ENCODE results near the gene NFKBIL1.

NFKBIL1 gene

GRCh38 chr6:31535538-31536324 is 11.7 kb upstream of the NFKBIL1 start:
- DNase-seq, result no peak

GRCh38 chr6:31538805-31539400 is 8.5 kb upstream of the NFKBIL1 start:
- no peak for DNase-seq

- no peak for DNase-seq
Measured at GRCh38 chr6:31540640-31541039, 6.8 kb upstream of the NFKBIL1 start.

GRCh38 chr6:31541059-31541657 is 6.2 kb upstream of the NFKBIL1 start:
- peak; percentile 72 for DNase-seq

- peak; percentile 93 for DNase-seq
Measured at GRCh38 chr6:31541658-31542521, 5.5 kb upstream of the NFKBIL1 start, which contains the start of gene DDX39B. Gene DDX39B, minus strand, starts transcription at chr6:31542003. Its CDS starts 1,471 bp downstream, at chr6:31540532.

DNA sequence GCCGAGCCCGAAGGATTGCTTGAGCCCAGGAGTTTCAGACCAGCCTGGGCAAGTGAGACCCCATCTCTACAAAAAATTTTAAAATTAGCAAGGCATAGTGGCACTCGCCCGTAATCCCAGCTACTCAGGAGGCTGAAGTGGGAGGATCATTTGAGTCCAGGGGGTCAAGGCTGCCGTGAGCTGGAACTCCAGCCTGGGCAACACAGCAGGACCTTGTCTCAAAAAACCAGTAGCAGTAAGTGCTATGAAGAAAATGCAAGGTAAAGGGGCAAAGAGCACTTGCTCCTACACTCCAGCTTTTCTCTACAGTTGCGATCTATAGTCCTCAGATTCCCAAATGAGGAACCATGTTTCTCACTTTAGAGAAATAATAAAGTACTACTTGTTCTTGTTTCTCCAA is 3.8 kb upstream of the NFKBIL1 start:
- DNase-seq, result no peak

DNA sequence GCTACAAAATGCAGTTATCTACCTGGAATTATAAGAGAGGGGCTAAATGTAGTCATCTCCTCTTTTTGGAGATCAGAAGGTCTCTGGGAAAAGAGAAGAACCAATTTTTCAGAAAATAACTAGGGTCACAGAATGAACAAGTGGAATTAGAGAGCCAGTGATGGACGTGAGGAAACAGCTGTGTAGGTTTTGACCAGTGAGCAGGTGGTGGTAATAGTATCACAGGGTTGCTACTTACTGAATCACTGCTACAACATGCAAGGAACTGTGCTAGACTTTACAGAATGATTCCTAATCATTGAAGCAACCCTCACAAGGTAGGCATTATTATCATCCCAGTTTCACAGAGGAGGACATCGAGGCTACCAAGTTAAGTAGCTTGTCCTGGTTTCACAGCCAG is 2.7 kb upstream of the NFKBIL1 start:
- no peak for DNase-seq

DNA sequence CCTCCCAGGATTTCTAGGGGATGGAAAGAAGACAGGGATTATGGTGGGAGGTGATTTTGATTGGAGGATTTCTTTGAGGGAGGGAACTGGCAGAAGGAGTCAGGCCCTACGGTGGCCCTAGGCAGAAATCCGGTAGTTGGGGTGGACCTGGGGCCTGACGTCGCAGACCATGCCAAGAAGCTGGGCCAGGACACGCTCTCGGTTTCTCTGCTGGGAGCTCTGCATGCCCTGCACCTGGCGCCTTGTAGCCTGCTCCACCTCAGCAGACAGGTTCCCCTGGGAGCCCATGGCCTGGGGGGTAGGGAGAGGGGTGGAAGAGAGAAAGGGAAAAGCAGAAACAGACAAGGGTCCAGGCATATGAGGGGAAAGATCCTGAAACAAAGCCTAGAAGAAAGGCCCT is 2.1 kb upstream of the NFKBIL1 start:
- DNase-seq, result no peak

GRCh38 chr6:31546339-31546957 is 960 bp upstream of the NFKBIL1 start, which contains the start of gene ATP6V1G2:
Gene ATP6V1G2, minus strand, starts transcription at chr6:31546608. Its CDS starts 49 bp downstream, at chr6:31546559.
- DNase-seq, result peak; percentile 75

- DNase-seq, result no peak
Measured at GRCh38 chr6:31547727-31548543, 527 bp downstream of the NFKBIL1 start.

DNA sequence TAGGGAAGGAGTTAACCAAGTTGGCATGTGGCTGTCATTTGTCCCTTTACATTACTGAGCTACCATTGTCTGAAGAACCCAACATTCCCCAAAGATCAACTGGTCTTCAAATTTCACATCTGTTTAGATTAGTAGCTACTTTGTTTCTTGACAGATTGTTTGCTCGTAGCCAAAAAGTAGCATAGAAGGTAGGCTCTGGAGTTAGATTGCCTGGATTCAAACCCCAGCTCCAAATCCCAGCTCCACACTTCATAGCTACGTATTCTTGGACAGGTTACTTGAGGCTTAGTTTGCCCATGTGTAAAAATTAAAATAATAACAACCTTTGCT is 1.1 kb downstream of the NFKBIL1 start:
- DNase-seq, result no peak

GRCh38 chr6:31551371-31551770 is 4.0 kb downstream of the NFKBIL1 start:
- peak; percentile 59 for DNase-seq

- DNase-seq, result no peak
Measured at GRCh38 chr6:31556307-31556706, 8.9 kb downstream of the NFKBIL1 start.

DNA sequence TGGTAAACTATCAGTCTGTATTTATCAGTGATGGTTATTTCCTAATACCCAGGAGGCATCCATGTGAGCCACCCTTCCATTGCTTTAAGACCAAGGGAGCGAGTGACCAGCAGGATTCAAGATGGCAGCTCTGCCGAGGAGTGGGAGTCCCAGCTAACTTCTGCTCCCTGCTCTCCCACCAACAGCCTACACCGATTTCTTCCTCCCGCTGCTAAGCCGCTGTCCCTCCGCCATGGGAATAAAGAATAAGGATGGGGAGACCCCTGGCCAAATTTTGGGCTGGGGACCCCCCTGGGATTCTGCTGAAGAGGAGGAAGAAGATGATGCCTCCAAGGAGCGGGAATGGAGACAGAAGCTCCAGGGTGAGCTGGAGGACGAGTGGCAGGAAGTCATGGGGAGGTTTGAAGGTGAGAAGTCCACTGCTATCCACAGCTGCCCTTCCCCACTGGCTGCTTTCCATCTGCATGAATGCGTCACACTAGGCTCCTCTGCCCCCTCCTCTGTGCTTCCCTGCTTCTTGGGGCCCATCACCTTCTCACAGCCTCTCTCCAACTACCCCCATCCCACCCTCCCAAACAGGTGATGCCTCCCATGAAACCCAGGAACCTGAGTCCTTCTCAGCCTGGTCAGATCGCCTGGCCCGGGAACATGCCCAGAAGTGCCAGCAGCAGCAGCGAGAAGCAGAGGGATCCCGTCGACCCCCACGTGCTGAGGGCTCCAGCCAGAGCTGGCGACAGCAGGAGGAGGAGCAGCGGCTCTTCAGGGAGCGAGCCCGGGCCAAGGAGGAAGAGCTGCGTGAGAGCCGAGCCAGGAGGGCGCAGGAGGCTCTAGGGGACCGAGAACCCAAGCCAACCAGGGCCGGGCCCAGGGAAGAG is 10.3 kb downstream of the NFKBIL1 start:
- DNase-seq, result no peak

- no peak for DNase-seq
Measured at GRCh38 chr6:31558318-31558625, 10.9 kb downstream of the NFKBIL1 start.

GRCh38 chr6:31558631-31559500 is 11.5 kb downstream of the NFKBIL1 start:
- DNase-seq, result peak; percentile 61

DNA sequence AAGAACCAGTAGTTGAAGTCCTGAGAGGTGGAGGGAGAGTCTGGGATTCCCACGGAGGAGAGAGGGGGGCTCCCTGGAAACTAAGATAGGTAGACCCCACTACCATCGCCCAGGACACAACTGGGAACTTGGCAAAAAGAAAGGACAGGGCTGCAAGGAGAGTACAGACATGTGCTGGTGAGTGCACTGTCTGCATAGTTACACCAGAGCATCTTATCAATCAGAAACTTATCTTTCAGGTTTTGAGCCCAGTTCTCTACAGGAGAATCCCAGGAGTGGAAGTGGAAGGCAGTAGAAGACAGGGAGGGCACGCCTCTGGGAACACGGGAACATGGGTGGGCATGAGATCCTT is 12.2 kb downstream of the NFKBIL1 start:
- no peak for DNase-seq

GRCh38 chr6:31559958-31560696 is 12.7 kb downstream of the NFKBIL1 start:
- DNase-seq, result no peak

GRCh38 chr6:31560697-31561058 is 13.3 kb downstream of the NFKBIL1 start:
- no peak for DNase-seq

Data from effector CD4-positive, alpha-beta T cell (primary cell).